Measurements from ENCODE around the gene PRR19.
A peak's percentile ranks its signal among the peaks of the same experiment; 100 is the strongest.
"Not testable (repeated sequence)": the region's sequence is repeated elsewhere in the genome, so short reads cannot be mapped to it uniquely, and the experiment has no call there.

Gene PRR19, protein sequence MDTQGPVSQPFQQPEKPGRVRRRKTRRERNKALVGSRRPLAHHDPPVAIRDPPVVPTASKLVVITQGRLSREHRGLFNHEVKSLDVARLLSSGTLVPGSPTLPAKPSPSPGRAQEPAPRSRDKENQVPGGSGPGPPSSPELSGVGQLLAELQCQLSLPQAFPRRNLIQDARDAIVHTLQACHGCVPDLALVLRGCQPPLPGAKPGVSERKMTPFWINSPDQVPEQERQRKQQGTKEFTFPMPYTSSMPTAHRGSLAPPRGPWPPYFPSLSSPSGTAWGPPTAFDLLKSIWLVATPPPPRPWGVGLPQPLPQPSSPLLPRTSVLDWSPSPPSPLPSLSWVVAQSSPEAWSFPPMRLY

GRCh38 chr19:42301646-42302203 is at the start of gene PRR19:
PRR19 (plus strand) TSS chr19:42302132; CDS start chr19:42309585, 7,453 bp downstream.
- no peak for DNase-seq

GRCh38 chr19:42252365-42253244 is 49.3 kb upstream of the PRR19 start:
- no peak for DNase-seq

DNA sequence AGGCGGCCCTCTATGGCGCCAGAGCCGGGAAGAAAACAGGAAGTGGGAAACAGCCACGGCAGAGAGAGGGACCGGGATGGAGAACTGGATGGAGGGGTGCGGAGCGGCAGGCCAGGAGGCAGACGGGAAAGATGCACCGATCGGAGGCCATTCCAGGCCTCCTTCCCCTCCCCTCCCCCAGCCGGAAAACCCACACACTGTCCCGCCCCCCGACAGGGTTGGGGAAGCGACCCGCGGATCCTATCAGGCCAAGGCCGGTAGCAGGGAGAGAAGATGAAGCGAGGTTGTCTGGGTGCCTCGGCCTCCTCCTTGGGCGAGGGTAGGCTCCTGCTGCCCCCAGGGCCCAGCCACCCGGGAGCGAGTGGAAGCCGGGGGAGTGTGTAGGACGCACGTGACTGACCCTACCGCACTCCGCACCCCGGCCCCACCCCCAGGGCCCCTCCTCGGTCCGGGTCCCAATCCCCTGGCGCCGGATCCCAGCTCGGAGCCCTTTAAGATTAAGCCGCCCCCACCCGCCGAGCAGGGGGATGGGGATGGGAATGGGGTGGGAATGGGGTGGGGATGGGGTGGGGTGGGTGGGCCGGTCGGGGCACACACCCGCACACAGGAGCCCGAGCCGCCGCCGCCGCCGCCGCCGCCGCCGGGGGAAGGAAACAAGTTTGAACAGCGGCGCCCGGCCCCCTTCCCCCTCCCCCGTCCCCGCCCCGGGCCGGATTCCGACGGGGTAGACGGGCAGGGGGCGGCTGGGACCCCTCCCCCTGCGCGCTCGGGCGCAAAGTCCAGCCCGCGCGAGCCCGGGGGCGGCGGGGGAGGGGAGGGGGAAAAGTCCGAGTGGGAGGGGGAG is 48.5 kb upstream of the PRR19 start:
- peak; percentile 64 for DNase-seq

GRCh38 chr19:42254089-42254849 is 47.7 kb upstream of the PRR19 start:
- DNase-seq, result peak; percentile 70

- peak; percentile 92 for DNase-seq
Observed at GRCh38 chr19:42254850-42255765, 46.8 kb upstream of the PRR19 start, which contains the start of gene ERF. ERF (minus strand) TSS chr19:42255128; CDS start chr19:42254999, 129 bp downstream.

DNA sequence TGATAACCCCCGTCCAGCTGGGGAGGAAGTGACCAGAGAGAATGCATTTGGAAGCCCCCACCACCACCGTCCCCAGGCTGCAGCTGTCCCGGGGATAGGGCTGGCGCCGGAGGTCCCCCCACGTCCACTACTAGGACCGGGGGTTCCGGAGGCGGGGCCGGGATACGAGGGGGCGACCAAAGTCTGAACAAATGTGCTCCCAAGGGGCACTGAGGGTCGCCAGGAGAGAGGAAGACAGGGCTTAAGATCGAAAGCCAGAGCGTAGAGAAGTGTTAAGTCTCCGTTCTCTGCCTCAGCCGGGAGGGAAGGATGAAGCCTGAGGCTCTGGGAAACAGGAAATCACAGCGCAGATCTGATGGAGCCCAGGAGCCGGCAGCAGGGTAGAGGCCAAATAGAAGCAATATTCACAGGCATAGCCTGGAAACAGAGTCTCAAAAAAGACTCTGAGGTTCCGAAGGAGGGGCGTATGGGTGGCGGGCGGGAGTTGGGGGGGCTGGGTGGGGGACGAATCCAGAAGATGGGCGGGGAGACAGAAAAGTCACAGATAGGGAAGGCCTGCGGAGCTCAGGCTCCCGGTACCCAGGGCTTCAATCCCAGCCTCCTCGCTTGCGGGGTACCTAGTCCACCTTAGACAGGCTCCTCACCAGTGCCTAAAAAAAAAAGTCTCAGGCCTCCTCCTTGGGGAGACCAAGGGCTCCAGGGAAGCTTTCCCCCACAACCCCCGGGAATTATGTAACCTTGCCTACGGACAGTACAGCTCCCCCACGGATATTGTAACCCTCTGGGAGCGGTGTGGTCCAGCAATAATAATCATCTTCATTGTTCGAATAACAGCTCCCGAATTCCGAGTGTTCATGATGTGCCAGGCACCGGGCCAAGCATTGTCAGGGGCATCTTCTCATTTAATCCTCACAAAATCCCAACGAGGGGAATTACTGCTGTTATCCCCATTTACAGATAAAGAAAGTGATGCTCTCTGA is 45.9 kb upstream of the PRR19 start:
- no peak for DNase-seq

DNA sequence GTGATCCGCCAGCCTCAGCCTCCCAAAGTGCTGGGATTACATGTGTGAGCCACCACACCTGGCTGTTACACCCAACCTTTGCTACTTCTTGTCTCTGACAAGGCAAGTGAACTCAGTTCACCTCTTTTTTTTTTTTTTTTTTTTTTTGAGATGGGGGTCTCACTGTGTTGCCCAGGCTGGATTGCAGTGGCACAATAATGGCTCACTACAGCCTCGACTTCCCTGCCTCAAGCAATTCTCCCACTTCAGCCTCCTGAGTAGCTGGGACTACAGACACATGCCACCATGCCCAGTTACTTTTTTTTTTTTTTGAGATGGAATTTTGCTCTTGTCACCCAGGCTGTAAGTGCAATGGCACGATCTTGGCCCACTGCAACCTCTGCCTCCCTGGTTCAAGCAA is 44.1 kb upstream of the PRR19 start:
- DNase-seq, result not testable (repeated sequence)

GRCh38 chr19:42261763-42262162 is 40.2 kb upstream of the PRR19 start:
- DNase-seq, result no peak

DNA sequence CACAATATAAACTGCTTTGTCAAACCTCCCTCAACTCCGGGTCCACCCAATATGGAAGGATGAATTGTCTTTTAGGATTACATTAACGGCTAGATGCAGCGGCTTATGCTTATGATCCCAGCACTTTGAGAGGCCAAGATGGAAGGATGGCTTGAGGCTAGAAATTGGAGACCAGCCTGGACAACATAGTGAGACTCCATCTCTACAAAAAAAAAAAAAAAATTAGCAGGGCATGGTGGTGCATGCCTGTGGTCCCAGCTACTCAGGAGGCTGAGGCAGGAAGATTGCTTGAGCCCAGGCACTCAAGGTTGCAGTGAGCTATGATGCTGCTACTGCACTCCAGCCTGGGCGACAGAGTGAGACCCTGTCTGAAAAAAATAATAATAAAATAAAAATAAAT is 35.8 kb upstream of the PRR19 start:
- DNase-seq, result not testable (repeated sequence)

DNA sequence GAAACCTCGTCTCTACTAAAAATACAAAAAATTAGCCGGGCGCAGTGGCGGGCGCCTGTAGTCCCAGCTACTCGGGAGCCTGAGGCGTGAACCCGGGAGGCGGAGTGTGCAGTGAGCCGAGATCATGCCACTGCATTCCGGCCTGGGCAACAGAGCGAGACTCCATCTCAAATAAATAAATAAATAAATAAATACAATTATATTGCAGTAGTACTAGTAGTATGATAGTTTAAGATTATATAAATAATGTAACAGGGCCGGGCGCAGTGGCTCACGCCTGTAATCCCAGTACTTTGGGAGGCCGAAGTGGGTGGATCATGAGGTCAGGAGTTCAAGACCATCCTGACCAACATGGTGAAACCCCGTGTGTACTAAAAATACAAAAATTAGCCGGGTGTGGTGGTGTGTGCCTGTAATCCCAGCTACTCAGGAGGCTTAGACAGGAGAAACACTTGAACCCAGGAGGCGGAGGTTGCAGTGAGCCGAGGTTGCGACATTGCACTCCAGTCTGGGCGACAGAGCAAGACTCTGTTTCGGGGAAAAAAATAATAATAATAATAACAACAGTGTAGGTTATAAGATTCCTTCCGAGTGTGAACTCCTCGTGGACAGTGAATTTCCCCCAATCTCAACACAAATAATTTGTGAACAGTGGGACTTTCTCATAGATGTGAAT is 34.9 kb upstream of the PRR19 start:
- DNase-seq, result not testable (repeated sequence)

- no peak for DNase-seq
Observed at GRCh38 chr19:42267644-42268141, 34.2 kb upstream of the PRR19 start.

DNA sequence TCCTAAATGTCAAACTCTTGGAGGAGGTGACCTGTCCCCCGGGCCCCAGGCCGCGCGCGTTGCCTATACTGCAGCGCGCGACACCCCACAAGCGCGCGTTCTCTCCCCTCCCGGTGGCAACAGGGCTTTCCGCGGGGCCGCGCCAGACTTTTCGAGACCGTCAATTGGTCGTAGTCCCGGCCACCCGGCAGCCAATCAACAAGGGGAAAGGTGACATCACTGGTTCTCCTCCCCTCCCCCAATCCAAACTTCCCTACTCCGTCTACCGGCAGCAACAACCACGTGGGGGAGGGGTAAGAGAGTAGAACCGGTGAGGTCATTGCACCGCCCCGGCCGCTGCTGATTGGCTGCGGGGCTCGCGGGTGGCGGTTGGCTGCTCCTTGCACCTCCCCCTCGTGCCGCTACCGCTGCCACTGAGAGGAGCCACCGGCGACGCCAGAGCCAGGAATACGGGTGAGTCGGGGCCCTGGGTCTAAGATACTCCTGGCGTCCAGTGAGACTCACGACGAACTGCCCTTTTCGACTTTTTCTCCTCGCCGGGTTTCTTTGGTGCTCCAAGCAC is 33.7 kb upstream of the PRR19 start:
- DNase-seq, result peak; percentile 100

GRCh38 chr19:42268704-42269477 is 33.0 kb upstream of the PRR19 start, which contains the start of gene CIC:
CIC (plus strand) TSS chr19:42269252; CDS start chr19:42271784, 2,532 bp downstream.
- DNase-seq, result peak; percentile 100

DNA sequence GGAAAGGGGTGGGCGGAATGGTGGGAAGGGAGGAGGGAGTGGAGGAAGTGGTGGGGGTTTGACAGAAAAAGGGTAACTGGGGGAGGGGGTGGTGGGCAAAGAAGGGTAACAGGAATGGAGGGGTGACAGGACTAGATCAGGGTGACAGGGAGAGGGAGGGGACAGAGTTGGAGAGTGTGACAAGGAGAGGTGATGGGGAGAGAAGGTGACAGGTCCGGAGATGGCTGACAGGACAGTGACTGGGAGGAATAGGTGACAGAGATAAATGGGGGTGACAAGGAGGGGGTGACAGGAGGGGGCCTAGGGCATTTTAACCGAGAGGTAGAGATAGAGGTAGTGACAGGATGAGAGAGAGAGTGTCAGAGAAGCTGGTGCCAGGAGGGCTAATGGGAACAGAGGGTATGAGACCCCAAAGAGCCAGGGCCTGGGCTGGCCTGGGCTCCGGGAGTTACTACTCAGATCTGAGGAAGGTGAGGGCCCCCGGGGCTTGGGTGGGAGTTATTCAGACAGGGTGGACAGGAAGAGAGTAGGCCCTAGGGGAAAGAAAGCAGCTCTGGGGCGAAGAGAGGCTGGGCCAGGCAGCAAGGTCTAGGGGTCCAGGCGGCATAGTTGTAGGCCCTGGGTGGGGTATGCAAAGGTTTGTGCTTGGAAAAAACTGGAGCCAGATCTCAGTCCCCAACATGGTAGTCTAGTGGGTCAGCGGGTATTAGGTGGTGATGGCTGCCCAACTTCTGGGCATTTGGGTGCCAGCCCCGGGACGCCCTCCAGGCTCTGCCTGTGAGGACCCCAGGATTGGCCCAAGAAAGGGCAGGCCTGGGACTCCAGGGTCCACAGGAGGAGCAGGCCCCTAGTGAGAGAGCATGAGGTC is 32.2 kb upstream of the PRR19 start:
- no peak for DNase-seq

GRCh38 chr19:42270346-42271044 is 31.4 kb upstream of the PRR19 start:
- DNase-seq, result peak; percentile 73

DNA sequence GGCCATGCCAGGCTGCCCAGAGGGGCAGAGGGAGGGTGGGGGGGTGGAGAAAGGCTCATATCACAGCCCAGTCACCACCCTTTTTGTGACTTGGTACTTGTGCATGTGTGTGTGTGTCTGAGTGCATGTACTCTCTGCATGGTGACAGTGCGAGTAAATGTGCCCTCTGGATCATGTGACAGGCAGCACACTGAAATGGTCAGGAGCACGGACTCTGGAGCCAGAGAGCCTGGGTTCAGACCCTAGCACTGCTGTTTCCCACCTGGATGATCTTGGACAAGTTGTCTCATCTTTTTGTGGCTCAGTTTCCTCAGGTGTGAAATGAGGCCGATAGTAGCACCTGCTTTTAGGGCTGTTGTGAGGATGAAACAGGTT is 30.9 kb upstream of the PRR19 start:
- DNase-seq, result no peak
